Activated CD8-positive, alpha-beta T cell treated with anti-CD3 and anti-CD28 coated beads for 36 hours (primary cell): ENCODE measurements around the gene CACNA1S. TPM values are rescaled to one million over a fixed set of nuclear protein-coding genes. Genes with fewer than 3 reads are reported as not detected.

ENCODE experiments used
- ATAC-seq: fragments of 200-7000 bp; cut with Tn5 transposase; one replicate; pipeline ENCODE4 v1.10.0; 2021; ENCODE audit warnings: mild to moderate bottlenecking, moderate library complexity
- CTCF ChIA-PET: fragments of 350-600 bp; sonication (Branson Sonifier 250); formaldehyde crosslinking; loops from one replicate; lab custom pipeline; 2021; ENCODE audit warnings: antibody characterized with exemption; lab: Charles Lee
- POLR2A ChIA-PET: fragments of 350-600 bp; sonication (Branson Sonifier 250); formaldehyde crosslinking; loops from one replicate; lab custom pipeline; 2021; ENCODE audit warnings: antibody characterized with exemption; lab: Charles Lee
- DNase-seq: peaks from one replicate; pipeline ENCODE4 v3.0.0-alpha.2; 2020
- H3K27ac Mint-ChIP-seq: one replicate; pipeline ENCODE4 v1.8.0; 2021; ENCODE audit warnings: mild to moderate bottlenecking, mixed read lengths
- H3K27me3 Mint-ChIP-seq: one replicate; pipeline ENCODE4 v1.8.0; 2021; ENCODE audit warnings: mixed read lengths
- H3K36me3 Mint-ChIP-seq: one replicate; pipeline ENCODE4 v1.8.0; 2021; ENCODE audit warnings: low read depth, mixed read lengths
- H3K4me1 Mint-ChIP-seq: one replicate; pipeline ENCODE4 v1.8.0; 2021; ENCODE audit warnings: low read depth, mixed read lengths
- H3K4me3 Mint-ChIP-seq: one replicate; pipeline ENCODE4 v1.8.0; 2021; ENCODE audit warnings: mild to moderate bottlenecking, moderate library complexity, mixed read lengths
- H3K9me3 Mint-ChIP-seq: one replicate; pipeline ENCODE4 v1.8.0; 2021; ENCODE audit warnings: mixed read lengths
- intact Hi-C: fragments of 100-400 bp; cut with micrococcal nuclease; formaldehyde crosslinking; loops from one replicate; pipeline ENCODE4 v1.10.0; 2022
- total RNA-seq, 2 experiments: library from RNA; stranded (reverse); gene quantifications; one replicate each; pipeline ENCODE4 v1.2.3, GENCODE V29; 2021
- TF ChIP-seq, protein P1 (sequence below): fragments of 200-600 bp; IDR thresholded peaks from one replicate; pipeline ENCODE4 v1.8.0; 2022; ENCODE audit warnings: antibody characterized with exemption, mild to moderate bottlenecking

Gene CACNA1S
- total RNA-seq, 2 experiments from 2014 or later: not detected

DNA sequence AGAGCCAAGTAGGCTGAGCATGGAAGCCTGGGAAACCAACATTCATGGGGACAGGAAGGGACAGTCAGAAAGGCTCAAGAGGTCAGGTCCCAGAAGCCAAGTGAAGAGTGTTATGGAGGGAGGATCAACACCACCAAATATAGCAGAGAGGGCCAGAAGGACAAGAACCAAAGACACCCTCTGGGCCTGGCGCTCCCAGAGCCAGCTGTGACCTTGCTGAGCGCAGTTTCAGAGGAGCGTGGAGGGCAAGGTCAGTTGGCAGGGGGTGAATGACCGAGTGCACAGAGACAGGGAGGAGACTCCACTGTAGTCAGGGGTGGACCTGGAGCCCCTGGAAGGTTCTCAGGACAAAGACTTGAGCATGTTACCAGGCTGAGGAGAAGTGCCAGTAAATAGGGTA is 19.2 kb upstream of the CACNA1S start:
- Mint-ChIP-seq H3K4me1 (no peaks in the 10 kb centered on the region), H3K27me3 (no peaks in the 10 kb centered on the region)

DNA sequence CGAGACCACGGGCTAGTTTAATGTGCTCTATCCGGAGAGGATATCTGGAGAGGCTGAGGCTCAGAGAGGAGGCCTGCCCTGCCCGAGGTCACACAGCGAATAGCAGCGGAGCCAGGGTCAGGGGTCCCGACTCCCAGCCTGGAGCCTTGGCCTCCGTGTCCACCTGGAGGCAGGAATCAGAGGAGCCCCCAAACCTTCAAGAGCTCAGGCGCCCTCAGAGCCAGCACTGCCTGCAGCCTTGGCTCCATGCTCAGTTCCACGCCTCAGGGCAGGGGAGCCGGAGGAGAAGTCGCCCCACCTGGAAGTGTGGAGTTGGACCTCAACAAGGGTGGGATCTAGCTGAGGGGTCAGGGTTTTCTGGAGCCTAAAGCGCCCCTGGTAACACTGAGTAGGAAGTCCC is 16.7 kb upstream of the CACNA1S start:
- Mint-ChIP-seq H3K4me1 (no peaks in the 10 kb centered on the region), H3K36me3 (no peaks in the 10 kb centered on the region), H3K4me3 (no peak overlapping the region), H3K9me3 (no peaks in the 10 kb centered on the region), H3K27ac (no peak overlapping the region), H3K27me3 (peaks cover 6% of the 10 kb centered on the region)
- ChIA-PET CTCF (interaction anchor here (1.0 to 2.1 kb wide), 3 partner anchors 9 to 94 kb away, joined by 3 to 6 read pairs (median 5); no protein-coding TSS in a partner anchor), POLR2A (no interaction called here)
- ATAC-seq (no peak), DNase-seq (no peak)
- intact Hi-C loops: no loop called here
- TF ChIP-seq, protein P1, sequence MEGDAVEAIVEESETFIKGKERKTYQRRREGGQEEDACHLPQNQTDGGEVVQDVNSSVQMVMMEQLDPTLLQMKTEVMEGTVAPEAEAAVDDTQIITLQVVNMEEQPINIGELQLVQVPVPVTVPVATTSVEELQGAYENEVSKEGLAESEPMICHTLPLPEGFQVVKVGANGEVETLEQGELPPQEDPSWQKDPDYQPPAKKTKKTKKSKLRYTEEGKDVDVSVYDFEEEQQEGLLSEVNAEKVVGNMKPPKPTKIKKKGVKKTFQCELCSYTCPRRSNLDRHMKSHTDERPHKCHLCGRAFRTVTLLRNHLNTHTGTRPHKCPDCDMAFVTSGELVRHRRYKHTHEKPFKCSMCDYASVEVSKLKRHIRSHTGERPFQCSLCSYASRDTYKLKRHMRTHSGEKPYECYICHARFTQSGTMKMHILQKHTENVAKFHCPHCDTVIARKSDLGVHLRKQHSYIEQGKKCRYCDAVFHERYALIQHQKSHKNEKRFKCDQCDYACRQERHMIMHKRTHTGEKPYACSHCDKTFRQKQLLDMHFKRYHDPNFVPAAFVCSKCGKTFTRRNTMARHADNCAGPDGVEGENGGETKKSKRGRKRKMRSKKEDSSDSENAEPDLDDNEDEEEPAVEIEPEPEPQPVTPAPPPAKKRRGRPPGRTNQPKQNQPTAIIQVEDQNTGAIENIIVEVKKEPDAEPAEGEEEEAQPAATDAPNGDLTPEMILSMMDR: no peak

More for the DNA sequence above, 19.2 kb upstream of the CACNA1S start:
- DNase-seq: no peak
- Mint-ChIP-seq H3K9me3 (no peaks in the 10 kb centered on the region), H3K36me3 (peaks cover 3% of the 10 kb centered on the region), H3K27ac (no peak overlapping the region), H3K4me3 (no peak overlapping the region)
- ATAC-seq: no peak
- intact Hi-C loops: no loop called here
- CTCF ChIA-PET: no interaction called here
- TF ChIP-seq, protein P1: no peak
- POLR2A ChIA-PET: no interaction called here

- H3K36me3 Mint-ChIP-seq: no peaks in the 10 kb centered on the region
- no peak overlapping the region for H3K4me3 Mint-ChIP-seq
- no peak for ATAC-seq
- H3K27ac Mint-ChIP-seq: no peak overlapping the region
- no peaks in the 10 kb centered on the region for H3K4me1 Mint-ChIP-seq
- TF ChIP-seq, protein P1: no peak
- CTCF ChIA-PET: interaction anchor here (2.1 kb wide), 1 partner anchor 9 kb away, joined by 5 read pairs; no protein-coding TSS in a partner anchor
- H3K9me3 Mint-ChIP-seq: no peaks in the 10 kb centered on the region
- peaks cover 10% of the 10 kb centered on the region for H3K27me3 Mint-ChIP-seq
- DNase-seq: no peak
- POLR2A ChIA-PET: no interaction called here
- intact Hi-C loops: no loop called here
Observed at GRCh38 chr1:201128476-201128875, 16.2 kb upstream of the CACNA1S start.

GRCh38 chr1:201127755-201128455 is 15.7 kb upstream of the CACNA1S start:
- peaks cover 10% of the 10 kb centered on the region for H3K27me3 Mint-ChIP-seq
- H3K9me3 Mint-ChIP-seq: no peaks in the 10 kb centered on the region
- TF ChIP-seq, protein P1: no peak
- intact Hi-C loops: no loop called here
- H3K4me3 Mint-ChIP-seq: no peak overlapping the region
- H3K27ac Mint-ChIP-seq: no peak overlapping the region
- POLR2A ChIA-PET: no interaction called here
- CTCF ChIA-PET: interaction anchor here (2.1 kb wide), 1 partner anchor 8 kb away, joined by 5 read pairs; no protein-coding TSS in a partner anchor
- no peaks in the 10 kb centered on the region for H3K36me3 Mint-ChIP-seq
- DNase-seq (no peak), ATAC-seq (no peak)
- H3K4me1 Mint-ChIP-seq: no peaks in the 10 kb centered on the region
